MCF 10A (cell line): Measurements from ENCODE around the gene CLDN25. TPM values are rescaled to one million over a fixed set of nuclear protein-coding genes. Genes with fewer than 3 reads are reported as not detected.

Experiments used
- BruUV-seq: library from RNA; stranded (reverse); fragments of 400-500 nt; replicated peaks from 2 replicates; lab custom pipeline; 2021; lab: Mats Ljungman, UMichigan
- CTCF ChIA-PET: fragments of 300-600 bp; sonication (Branson Sonifier 250); formaldehyde crosslinking; extraction: SDS; loops from one replicate; lab custom pipeline; 2021; ENCODE audit warnings: antibody characterized with exemption, inconsistent platforms; lab: Yijun Ruan, JAX
- POLR2A ChIA-PET: fragments of 300-600, 350-650 bp; sonication (Branson Sonifier 250); formaldehyde crosslinking; extraction: SDS; loops from one replicate; lab custom pipeline; 2020; ENCODE audit warnings: antibody characterized with exemption, inconsistent platforms; lab: Yijun Ruan, JAX
- DNase-seq: peaks from one replicate; pipeline ENCODE4 v3.0.0-alpha.2; 2018; ENCODE audit not compliant: unreplicated experiment
- H3K27ac Mint-ChIP-seq: one replicate; pipeline ENCODE4 v1.8.0; 2022; ENCODE audit warnings: mild to moderate bottlenecking, low read depth, mixed read lengths; ENCODE audit not compliant: unreplicated experiment
- H3K27me3 Mint-ChIP-seq: one replicate; pipeline ENCODE4 v1.8.0; 2022; ENCODE audit warnings: mixed read lengths; ENCODE audit not compliant: insufficient read depth, unreplicated experiment
- H3K36me3 Mint-ChIP-seq: one replicate; pipeline ENCODE4 v1.8.0; 2022; ENCODE audit warnings: mild to moderate bottlenecking, moderate library complexity, mixed read lengths; ENCODE audit not compliant: insufficient read depth, unreplicated experiment
- H3K4me1 Mint-ChIP-seq: one replicate; pipeline ENCODE4 v1.8.0; 2022; ENCODE audit warnings: mixed read lengths; ENCODE audit not compliant: insufficient read depth, unreplicated experiment
- H3K4me3 Mint-ChIP-seq: one replicate; pipeline ENCODE4 v1.8.0; 2022; ENCODE audit warnings: mild to moderate bottlenecking, moderate library complexity, mixed read lengths; ENCODE audit not compliant: unreplicated experiment
- H3K9me3 Mint-ChIP-seq: one replicate; pipeline ENCODE4 v1.8.0; 2022; ENCODE audit warnings: mixed read lengths; ENCODE audit not compliant: unreplicated experiment
- CTCF ChIP-seq: fragments of 200-600 bp; IDR thresholded peaks from one replicate; pipeline ENCODE4 v1.8.0; 2022; ENCODE audit warnings: antibody characterized with exemption, mild to moderate bottlenecking; ENCODE audit not compliant: unreplicated experiment
- intact Hi-C: fragments of 100-400 bp; cut with micrococcal nuclease; formaldehyde crosslinking; loops from 2 replicates; pipeline ENCODE4 v1.14.1; 2022
- total RNA-seq: library from RNA; stranded (reverse); gene quantifications from 2 replicates; pipeline ENCODE4 v1.2.3, GENCODE V29; 2022

Gene CLDN25
- total RNA-seq, 1 experiment from 2014 or later = not detected

- no peaks in the 10 kb centered on the region for H3K27me3 Mint-ChIP-seq
- no TSS peak for BruUV-seq
- ChIA-PET POLR2A (interaction anchor here (1.1 to 1.5 kb wide), 2 partner anchors 9 to 17 kb away, joined by 3 to 4 read pairs; no protein-coding TSS in a partner anchor), CTCF (interaction anchor here (0.5 to 2.1 kb wide), 5 partner anchors 9 to 1454 kb away, joined by 3 to 6 read pairs (median 3); no protein-coding TSS in a partner anchor)
- H3K27ac Mint-ChIP-seq = no peak overlapping the region
- H3K36me3 Mint-ChIP-seq = peaks cover 45% of the 10 kb centered on the region
- no peaks in the 10 kb centered on the region for H3K9me3 Mint-ChIP-seq
- peak; percentile 50 for DNase-seq
- TF ChIP-seq CTCF = peak; percentile 31
- H3K4me3 Mint-ChIP-seq = no peak overlapping the region
- intact Hi-C loops = no loop called here
- no peaks in the 10 kb centered on the region for H3K4me1 Mint-ChIP-seq
Measured at GRCh38 chr11:113806406-113806805, 26.8 kb downstream of the CLDN25 start.

DNA sequence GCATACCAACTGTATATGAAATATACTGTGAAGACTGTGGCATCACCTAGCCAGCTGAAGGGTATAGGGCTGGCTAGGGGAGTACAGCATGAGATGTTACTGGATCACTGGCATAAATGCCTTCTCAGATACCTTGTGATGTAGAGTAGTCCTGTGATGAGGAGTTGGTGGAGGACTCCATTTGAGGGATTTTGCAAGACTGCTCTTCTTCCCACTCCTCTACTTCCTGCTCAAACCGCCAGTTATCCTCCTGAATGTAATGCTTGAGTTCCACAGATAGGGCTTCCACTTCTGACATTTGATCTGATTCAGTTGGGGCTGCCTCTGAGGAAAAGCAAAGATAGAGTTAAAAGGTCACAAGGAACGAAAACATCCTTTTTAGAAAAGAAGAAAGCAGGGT, 29.3 kb downstream of the CLDN25 start:
- Mint-ChIP-seq H3K4me3 (no peak overlapping the region), H3K27ac (no peak overlapping the region), H3K27me3 (no peaks in the 10 kb centered on the region), H3K9me3 (no peaks in the 10 kb centered on the region), H3K36me3 (peaks cover 51% of the 10 kb centered on the region), H3K4me1 (no peaks in the 10 kb centered on the region)
- POLR2A ChIA-PET = no interaction called here
- DNase-seq = no peak
- intact Hi-C loops = no loop called here
- CTCF ChIA-PET = no interaction called here
- BruUV-seq = no TSS peak
- TF ChIP-seq CTCF = no peak

GRCh38 chr11:113814181-113814580, 34.6 kb downstream of the CLDN25 start:
- no peaks in the 10 kb centered on the region for H3K9me3 Mint-ChIP-seq
- H3K36me3 Mint-ChIP-seq = peaks cover 38% of the 10 kb centered on the region
- DNase-seq = no peak
- H3K27me3 Mint-ChIP-seq = no peaks in the 10 kb centered on the region
- no peak for TF ChIP-seq CTCF
- POLR2A ChIA-PET = no interaction called here
- H3K27ac Mint-ChIP-seq = no peak overlapping the region
- CTCF ChIA-PET = interaction anchor here (1.0 kb wide), 1 partner anchor 9 kb away, joined by 3 read pairs; no protein-coding TSS in a partner anchor
- intact Hi-C loops = no loop called here
- no peaks in the 10 kb centered on the region for H3K4me1 Mint-ChIP-seq
- no peak overlapping the region for H3K4me3 Mint-ChIP-seq
- no TSS peak for BruUV-seq

DNA sequence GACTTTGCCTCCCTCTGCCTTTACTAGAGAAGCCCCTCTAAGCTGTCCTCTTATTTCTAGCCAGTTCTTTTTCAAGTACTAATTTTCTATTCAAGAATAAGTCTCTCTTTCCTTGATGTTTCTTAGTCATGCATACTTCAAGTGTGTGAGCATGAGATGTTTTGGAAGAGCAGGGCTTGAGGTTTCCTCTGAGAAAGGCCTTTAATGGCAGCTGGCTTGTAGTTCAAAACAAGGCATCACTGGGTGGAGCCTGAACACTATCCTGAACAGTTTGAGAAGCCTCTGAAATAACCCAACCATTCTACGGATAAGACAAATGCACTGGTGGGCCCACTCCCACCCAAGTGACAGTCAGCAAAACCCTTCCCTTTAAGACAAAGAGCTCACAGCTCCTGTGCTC, 37.6 kb downstream of the CLDN25 start:
- H3K9me3 Mint-ChIP-seq = no peaks in the 10 kb centered on the region
- peaks cover 33% of the 10 kb centered on the region for H3K36me3 Mint-ChIP-seq
- CTCF ChIA-PET = interaction anchor here (0.6 kb wide), 1 partner anchor 11 kb away, joined by 3 read pairs; no protein-coding TSS in a partner anchor
- no TSS peak for BruUV-seq
- H3K4me1 Mint-ChIP-seq = no peaks in the 10 kb centered on the region
- TF ChIP-seq CTCF = no peak
- no peak overlapping the region for H3K27ac Mint-ChIP-seq
- intact Hi-C loops = no loop called here
- DNase-seq = no peak
- no peaks in the 10 kb centered on the region for H3K27me3 Mint-ChIP-seq
- POLR2A ChIA-PET = interaction anchor here (0.6 kb wide), 1 partner anchor 377 kb away, joined by 3 read pairs; no protein-coding TSS in a partner anchor
- H3K4me3 Mint-ChIP-seq = no peak overlapping the region
